ENCODE measurements around the gene PANK4. TPM values are rescaled to one million over a fixed set of nuclear protein-coding genes. Genes with fewer than 3 reads are reported as not detected.

The PANK4 gene
- total RNA-seq, 1 experiment from 2014 or later, result 32.2 TPM

- Histone ChIP-seq H2BK20ac (ENCODE audit: low read depth, low read length, poor library complexity, severe bottlenecking) (no peak overlapping the region), H3T11ph (ENCODE audit: low read length) (no peak overlapping the region), H3K23ac (ENCODE audit: insufficient read length, low read depth, low read length) (no peak overlapping the region), H2BK12ac (ENCODE audit: insufficient read length, low read depth, low read length) (no peak overlapping the region), H4K8ac (replicated peaks; ENCODE audit: insufficient read length, low read depth, low read length) (no peak overlapping the region), H3K27ac (ENCODE audit: insufficient read length, low read depth, low read length) (no peak overlapping the region), H3K79me1 (ENCODE audit: insufficient read depth, low read depth, low read length, poor library complexity, severe bottlenecking) (no peaks in the 10 kb centered on the region), H2BK15ac (ENCODE audit: low read depth, low read length) (no peak overlapping the region), H2BK5ac (ENCODE audit: insufficient read length, low read length) (no peak overlapping the region), H2BK120ac (ENCODE audit: low read depth, low read length, poor library complexity, severe bottlenecking) (no peak overlapping the region), H3K4ac (ENCODE audit: low read depth, low read length) (no peak overlapping the region), H2AK5ac (ENCODE audit: insufficient read length, low read length) (no peak overlapping the region), H4K5ac (ENCODE audit: insufficient read length, low read depth, low read length) (no peak overlapping the region), H3K4me1 (ENCODE audit: insufficient read depth, low read length) (no peaks in the 10 kb centered on the region), H3K14ac (ENCODE audit: insufficient read depth, low read length) (no peak overlapping the region), H3K9me3 (ENCODE audit: control insufficient read depth, low read depth, low read length) (no peaks in the 10 kb centered on the region), H3K18ac (ENCODE audit: insufficient read length, low read depth, low read length) (no peak overlapping the region), H3K27me3 (ENCODE audit: insufficient read depth, low read length) (no peaks in the 10 kb centered on the region), H3K4me2 (ENCODE audit: insufficient read depth, insufficient read length, low read length) (no peak overlapping the region), H2AFZ (ENCODE audit: low read length) (no peak overlapping the region), H3K23me2 (ENCODE audit: insufficient read length, low read depth, low read length, poor library complexity, severe bottlenecking) (no peaks in the 10 kb centered on the region), H4K91ac (ENCODE audit: insufficient read length, low read depth, low read length) (no peak overlapping the region), H3K9ac (ENCODE audit: extremely low read depth, insufficient read length, low read length) (no peak overlapping the region), H4K20me1 (ENCODE audit: control insufficient read depth, insufficient read depth, insufficient read length) (no peaks in the 10 kb centered on the region), H3K79me2 (ENCODE audit: insufficient read depth, low read length) (no peaks in the 10 kb centered on the region), H3K56ac (ENCODE audit: insufficient read length, low read depth, low read length) (no peak overlapping the region)
- no peak for DNase-seq
- Mint-ChIP-seq H3K9me3 (no peaks in the 10 kb centered on the region), H3K4me1 (no peaks in the 10 kb centered on the region), H3K27me3 (ENCODE audit: low read depth) (peaks cover 17% of the 10 kb centered on the region), H3K36me3 (ENCODE audit: insufficient read depth in 1 of 3, low read depth in 3 of 3) (no peaks in the 10 kb centered on the region), H3K4me3 (no peak overlapping the region), H3K27ac (no peak overlapping the region)
- no peak for TF ChIP-seq CTCF (conservative IDR thresholded peaks at IDR 0.05)
- no CpG with 5 or more reads among the region's 19 CpGs for WGBS (ENCODE audit: extremely low coverage, insufficient read length, low lambda C conversion rate)
Measured at GRCh38 chr1:2499986-2500596, 26.3 kb downstream of the PANK4 start.
